ENCODE measurements around the gene ZNF490.

Gene ZNF490

DNA sequence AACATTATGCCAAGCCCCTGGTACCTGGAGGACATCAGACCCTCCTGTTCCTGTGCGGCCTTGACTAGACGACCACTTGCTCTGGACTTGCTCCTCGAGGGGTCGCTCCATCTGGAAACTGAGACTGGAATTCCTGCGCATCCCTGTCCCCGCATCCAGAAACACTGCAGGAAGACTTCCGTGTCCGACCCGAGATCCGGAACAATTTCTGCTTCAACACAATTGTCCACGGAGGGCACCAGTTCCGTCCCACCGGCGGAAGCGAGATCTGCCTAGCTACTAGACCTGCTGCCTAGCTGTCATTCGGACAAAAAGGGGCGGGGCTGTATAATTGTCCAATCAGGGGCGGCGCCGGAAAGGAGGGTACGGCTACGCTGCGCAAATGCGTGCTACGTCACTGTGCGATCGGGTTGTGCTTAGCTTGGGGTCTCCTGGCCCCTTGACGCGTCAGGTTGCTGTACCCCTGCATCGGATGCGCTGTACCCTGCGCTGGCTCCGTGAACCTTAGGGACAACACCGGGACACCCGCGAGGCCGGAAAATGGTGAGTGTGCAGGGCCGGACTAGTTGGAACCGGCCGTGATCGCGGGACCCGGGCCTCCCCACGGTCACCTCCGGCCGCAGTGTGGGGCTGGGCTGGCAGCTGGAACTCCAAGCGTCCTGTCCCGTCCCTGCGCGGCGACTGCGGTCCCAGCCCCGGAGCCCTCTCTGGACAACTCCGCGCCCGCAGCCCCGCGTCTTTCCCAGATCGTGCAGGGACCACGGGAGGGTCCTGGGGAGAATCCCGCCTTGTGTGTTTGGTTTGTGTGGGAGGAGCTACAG is at the start of gene ZNF490, which contains the start of gene ZNF791:
Gene ZNF490 (minus strand): TSS at position 274 of the 821 bp plus-strand sequence. CDS start 133 bp downstream, at position 141.
Gene ZNF791 (plus strand): TSS at position 381 of the 821 bp plus-strand sequence. CDS start 160 bp downstream, at position 541.
- TF ChIP-seq, protein P1, sequence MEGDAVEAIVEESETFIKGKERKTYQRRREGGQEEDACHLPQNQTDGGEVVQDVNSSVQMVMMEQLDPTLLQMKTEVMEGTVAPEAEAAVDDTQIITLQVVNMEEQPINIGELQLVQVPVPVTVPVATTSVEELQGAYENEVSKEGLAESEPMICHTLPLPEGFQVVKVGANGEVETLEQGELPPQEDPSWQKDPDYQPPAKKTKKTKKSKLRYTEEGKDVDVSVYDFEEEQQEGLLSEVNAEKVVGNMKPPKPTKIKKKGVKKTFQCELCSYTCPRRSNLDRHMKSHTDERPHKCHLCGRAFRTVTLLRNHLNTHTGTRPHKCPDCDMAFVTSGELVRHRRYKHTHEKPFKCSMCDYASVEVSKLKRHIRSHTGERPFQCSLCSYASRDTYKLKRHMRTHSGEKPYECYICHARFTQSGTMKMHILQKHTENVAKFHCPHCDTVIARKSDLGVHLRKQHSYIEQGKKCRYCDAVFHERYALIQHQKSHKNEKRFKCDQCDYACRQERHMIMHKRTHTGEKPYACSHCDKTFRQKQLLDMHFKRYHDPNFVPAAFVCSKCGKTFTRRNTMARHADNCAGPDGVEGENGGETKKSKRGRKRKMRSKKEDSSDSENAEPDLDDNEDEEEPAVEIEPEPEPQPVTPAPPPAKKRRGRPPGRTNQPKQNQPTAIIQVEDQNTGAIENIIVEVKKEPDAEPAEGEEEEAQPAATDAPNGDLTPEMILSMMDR (IDR thresholded peaks at IDR 0.05): no peak

DNA sequence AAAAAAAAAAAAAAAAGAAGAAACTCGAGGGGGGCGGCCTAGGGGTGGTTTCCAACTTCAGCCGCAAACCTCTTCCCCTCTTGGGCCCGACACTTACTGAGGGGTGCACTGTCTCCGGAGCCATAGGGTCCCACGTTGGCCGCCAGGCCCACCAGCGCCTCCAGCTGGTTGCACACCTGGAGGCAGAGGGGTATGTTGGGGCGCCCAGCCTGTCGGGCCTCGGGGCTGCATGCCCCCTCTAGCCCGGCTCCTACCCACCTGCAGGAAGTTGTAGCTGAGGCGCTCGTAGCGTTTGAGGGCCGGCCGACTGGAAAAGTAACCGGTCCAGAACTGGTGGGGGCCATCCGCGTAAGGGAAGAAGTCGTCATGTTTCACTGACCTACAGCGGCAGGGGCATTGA is 47.4 kb upstream of the ZNF490 start:
- TF ChIP-seq, protein P1 (IDR thresholded peaks at IDR 0.05): no peak

DNA sequence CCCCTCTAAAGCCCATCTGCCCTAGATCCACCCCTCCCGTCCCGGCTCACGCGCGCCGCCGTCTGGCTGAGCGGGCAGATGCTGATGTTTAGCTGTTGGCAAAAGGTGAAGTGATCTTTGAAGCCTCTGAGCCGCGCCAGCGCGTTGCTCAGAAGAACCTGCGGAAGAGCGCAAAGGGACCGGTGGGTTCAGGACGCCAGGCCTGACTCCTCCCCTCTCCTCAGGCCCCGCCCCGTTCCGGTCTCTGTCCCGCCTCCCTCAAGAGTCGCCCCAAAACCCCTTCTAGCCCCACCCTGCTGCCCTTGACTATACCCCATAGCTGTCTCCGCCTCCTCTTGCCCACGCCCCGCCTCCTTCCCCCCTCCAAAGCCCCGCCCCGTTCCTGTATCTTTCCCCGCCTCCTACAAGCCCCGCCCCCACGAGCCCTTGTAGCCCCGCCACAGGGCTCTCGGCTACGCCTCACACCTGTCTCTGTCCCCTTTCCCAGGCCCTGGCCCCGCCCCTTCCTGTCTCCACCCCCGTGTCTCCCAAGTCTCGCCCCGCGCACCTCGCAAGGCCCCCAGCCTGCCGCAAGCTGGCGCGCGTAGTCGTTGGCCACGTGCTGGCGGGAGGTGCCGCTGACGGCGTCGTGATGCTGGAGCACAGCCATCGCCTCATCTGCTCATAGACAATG is 46.4 kb upstream of the ZNF490 start:
- TF ChIP-seq, protein P1 (IDR thresholded peaks at IDR 0.05): no peak

DNA sequence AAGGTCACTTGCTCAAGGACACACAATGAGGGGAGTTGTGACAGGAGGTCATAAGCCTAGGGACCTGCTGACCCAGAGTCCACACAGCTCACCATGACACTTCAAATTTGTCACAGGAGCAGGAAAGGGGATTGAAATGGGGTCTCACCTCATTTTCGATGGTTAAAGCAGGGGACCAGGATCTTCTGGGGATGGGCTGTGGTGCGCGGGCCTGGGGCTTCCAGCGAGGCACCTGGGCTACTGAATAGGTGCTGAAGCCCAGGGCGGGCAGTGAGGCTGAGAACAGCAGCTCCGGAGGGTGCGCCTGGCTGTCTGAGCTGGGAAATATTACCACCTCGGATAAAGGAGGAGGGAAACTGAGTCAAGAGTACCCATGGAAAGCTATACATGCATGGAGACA is 44.9 kb upstream of the ZNF490 start:
- TF ChIP-seq, protein P1 (IDR thresholded peaks at IDR 0.05): no peak

DNA sequence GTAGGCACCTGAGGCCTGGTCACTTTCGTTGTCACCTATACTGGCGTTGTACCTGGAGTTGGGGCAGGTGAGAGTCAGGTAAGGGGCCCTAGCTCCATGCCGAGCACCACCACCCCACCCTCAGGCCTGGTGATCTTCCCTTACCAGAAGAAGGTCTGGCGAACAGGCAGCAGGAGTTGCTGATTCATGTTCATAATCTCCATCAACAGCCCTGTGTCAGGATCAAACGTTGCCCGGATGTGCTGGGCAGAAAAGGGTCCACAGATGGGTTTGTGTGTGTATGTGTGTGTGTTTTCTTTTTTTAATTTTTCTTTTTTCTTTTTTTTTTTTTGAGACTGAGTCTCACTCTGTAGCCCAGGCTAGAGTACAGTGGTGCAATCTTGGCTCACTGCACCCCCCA is 41.6 kb upstream of the ZNF490 start:
- TF ChIP-seq, protein P1 (IDR thresholded peaks at IDR 0.05): no peak

DNA sequence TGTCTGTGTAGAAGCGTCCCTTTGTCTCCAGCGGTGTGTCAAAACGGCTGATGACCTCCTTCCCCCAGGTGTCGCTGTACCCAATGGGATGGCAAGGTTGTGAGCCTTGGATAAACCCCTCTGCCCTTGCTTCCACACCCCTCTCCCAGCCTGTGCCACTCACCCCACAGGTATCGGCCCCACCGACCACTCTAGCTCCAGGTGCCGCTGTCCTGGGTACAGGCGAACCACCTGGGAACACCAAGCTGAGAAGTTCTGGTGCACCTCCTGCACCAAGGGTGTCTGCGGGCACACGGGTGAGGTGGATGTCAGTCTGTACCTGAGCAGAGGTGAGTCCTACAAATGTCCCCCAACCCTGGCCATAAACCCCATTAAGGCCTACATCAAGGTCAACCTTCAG is 39.3 kb upstream of the ZNF490 start:
- TF ChIP-seq, protein P1 (IDR thresholded peaks at IDR 0.05): no peak

DNA sequence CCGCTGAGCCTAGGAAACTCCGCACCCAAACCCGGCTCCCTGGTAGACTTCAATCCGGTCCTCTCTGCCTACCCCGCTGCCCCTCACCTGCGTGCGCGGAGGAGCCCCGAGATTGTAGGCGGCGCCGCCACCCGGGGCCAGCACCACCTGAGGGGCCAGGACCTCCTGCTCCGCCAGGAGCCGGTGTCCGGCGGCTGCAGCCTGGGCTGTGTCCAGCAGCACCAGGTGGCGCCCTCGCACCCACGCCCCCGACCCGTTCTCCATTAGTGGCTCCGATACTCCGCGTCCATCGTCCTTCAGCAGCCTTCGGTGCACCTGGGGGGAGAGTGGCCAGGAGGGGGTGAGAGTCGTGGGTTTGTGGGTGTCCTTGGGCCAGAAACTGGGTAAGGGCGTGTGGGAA is 37.5 kb upstream of the ZNF490 start:
- TF ChIP-seq, protein P1 (IDR thresholded peaks at IDR 0.05): no peak
